ENCODE data around the gene IQGAP3.

DNA sequence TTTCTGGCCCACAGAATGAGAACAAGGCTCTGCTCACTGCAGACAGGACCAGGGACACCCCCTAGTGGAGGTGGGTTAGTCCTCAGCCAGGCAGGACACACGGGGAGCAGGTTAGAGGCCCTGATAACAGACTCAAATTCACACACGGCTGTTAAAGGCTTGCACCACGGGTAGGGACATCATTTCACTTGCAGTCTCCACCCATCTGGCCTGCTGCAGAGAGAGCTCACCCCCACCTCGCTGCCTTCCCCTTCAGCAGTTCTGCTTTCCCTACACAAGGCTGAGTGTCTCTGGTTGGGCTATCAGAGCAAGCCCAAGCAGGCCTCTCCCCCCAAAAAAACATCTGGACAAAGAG, 92.4 kb downstream of the IQGAP3 start:
- TF ChIP-seq, protein P1, sequence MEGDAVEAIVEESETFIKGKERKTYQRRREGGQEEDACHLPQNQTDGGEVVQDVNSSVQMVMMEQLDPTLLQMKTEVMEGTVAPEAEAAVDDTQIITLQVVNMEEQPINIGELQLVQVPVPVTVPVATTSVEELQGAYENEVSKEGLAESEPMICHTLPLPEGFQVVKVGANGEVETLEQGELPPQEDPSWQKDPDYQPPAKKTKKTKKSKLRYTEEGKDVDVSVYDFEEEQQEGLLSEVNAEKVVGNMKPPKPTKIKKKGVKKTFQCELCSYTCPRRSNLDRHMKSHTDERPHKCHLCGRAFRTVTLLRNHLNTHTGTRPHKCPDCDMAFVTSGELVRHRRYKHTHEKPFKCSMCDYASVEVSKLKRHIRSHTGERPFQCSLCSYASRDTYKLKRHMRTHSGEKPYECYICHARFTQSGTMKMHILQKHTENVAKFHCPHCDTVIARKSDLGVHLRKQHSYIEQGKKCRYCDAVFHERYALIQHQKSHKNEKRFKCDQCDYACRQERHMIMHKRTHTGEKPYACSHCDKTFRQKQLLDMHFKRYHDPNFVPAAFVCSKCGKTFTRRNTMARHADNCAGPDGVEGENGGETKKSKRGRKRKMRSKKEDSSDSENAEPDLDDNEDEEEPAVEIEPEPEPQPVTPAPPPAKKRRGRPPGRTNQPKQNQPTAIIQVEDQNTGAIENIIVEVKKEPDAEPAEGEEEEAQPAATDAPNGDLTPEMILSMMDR (IDR thresholded peaks at IDR 0.05; ENCODE audit: low read depth, low read length) = no peak; the same call in none of the 2 replicates
- no peak for TF ChIP-seq EZH2phosphoT487 (IDR thresholded peaks at IDR 0.05; ENCODE audit: low read depth)
